Measurements from ENCODE around the gene OR2W1. TPM values are rescaled to one million over a fixed set of nuclear protein-coding genes. Genes with fewer than 3 reads are reported as not detected.

The OR2W1 gene
- polyA plus RNA-seq, 1 of the 3 experiments (the other 2 are of a cell fraction) = not detected

DNA sequence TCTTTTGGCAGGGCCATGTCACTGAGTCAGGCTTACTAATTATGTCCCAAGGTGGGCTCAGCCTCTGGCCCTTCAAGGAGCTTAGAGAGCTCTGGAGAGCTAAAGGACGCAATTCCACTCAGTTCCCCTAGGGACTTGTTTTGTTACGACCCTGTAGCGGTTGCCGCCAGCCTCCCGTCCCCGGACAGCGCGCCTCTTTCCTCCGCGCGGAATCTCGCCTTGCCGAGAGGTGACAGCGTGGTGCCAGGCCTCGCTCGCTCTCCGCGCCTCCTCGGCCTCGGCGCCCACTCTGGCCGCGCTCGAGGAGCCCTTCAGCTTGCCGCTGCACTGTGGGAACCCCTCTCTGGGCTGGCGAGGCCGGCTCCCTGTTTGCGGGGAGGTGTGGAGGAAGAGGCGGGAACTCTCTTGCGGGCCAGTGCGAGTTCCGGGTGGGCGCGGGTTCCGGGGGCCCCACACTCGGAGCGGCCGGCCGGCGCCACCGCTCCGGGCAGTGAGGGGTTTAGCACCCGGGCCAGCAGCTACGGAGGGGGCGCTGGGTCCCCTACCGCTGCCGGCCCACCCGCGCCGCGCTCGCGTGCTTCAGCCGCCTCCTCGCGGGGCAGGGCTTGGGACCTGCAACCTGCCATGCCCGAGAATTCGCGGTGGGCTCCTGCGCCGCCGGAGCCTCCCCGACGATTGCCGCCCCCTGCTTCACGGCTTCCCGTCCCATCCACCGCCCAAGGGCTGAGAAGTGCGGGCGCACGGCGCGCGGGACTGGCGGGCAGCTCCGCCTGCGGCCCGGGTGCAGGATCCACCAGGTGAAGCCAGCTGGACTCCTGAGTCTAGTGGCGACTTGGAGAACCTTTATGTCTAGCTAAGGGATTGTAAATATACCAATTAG, 30.0 kb downstream of the OR2W1 start:
- ChIA-PET POLR2A (no interaction called here), CTCF (interaction anchor here (0.7 to 3.0 kb wide), 8 partner anchors 15 to 340 kb away, joined by 3 to 32 read pairs (median 8); no protein-coding TSS in a partner anchor)
- DNase-seq = no peak

More for the DNA sequence above, 30.0 kb downstream of the OR2W1 start:
- no peak overlapping the region for H2AFZ ChIP-seq (ENCODE audit: low read depth)
- peaks cover 0 to 10% of the 10 kb centered on the region in 2 experiments; a peak in 2 of 4 replicates for H3K4me1 ChIP-seq (ENCODE audit: control insufficient read depth in 1 of 2, insufficient read depth in 2 of 2, low read depth in 1 of 2, low read length in 1 of 2)
- no peak overlapping the region for H3K4me2 ChIP-seq
- 84% methylated on average over 48 of the region's 79 CpGs for WGBS (ENCODE audit: low lambda C conversion rate)
- TF ChIP-seq, protein P1, sequence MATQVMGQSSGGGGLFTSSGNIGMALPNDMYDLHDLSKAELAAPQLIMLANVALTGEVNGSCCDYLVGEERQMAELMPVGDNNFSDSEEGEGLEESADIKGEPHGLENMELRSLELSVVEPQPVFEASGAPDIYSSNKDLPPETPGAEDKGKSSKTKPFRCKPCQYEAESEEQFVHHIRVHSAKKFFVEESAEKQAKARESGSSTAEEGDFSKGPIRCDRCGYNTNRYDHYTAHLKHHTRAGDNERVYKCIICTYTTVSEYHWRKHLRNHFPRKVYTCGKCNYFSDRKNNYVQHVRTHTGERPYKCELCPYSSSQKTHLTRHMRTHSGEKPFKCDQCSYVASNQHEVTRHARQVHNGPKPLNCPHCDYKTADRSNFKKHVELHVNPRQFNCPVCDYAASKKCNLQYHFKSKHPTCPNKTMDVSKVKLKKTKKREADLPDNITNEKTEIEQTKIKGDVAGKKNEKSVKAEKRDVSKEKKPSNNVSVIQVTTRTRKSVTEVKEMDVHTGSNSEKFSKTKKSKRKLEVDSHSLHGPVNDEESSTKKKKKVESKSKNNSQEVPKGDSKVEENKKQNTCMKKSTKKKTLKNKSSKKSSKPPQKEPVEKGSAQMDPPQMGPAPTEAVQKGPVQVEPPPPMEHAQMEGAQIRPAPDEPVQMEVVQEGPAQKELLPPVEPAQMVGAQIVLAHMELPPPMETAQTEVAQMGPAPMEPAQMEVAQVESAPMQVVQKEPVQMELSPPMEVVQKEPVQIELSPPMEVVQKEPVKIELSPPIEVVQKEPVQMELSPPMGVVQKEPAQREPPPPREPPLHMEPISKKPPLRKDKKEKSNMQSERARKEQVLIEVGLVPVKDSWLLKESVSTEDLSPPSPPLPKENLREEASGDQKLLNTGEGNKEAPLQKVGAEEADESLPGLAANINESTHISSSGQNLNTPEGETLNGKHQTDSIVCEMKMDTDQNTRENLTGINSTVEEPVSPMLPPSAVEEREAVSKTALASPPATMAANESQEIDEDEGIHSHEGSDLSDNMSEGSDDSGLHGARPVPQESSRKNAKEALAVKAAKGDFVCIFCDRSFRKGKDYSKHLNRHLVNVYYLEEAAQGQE (IDR thresholded peaks at IDR 0.05; ENCODE audit: low read depth, low read length) = no peak
- TF ChIP-seq MEF2A (IDR thresholded peaks at IDR 0.05; ENCODE audit: borderline replicate concordance, low read depth) (no peak), JUND (IDR thresholded peaks at IDR 0.05) (no peak), EP300 (IDR thresholded peaks at IDR 0.05; ENCODE audit: borderline replicate concordance in 1 of 2, low read depth in 1 of 2, low read length in 1 of 2) (no peak), RFX5 (IDR thresholded peaks at IDR 0.05; ENCODE audit: low read length) (no peak), FOXJ3 (CRISPR knock-in tag; IDR thresholded peaks at IDR 0.05) (no peak), RAD21 (IDR thresholded peaks at IDR 0.05; ENCODE audit: low read length) (no peak), EZH2phosphoT487 (IDR thresholded peaks at IDR 0.05; ENCODE audit: borderline replicate concordance, low read depth) (no peak), TEAD4 (IDR thresholded peaks at IDR 0.05; ENCODE audit: borderline replicate concordance, insufficient read depth) (no peak)
- TF ChIP-seq, protein P2, sequence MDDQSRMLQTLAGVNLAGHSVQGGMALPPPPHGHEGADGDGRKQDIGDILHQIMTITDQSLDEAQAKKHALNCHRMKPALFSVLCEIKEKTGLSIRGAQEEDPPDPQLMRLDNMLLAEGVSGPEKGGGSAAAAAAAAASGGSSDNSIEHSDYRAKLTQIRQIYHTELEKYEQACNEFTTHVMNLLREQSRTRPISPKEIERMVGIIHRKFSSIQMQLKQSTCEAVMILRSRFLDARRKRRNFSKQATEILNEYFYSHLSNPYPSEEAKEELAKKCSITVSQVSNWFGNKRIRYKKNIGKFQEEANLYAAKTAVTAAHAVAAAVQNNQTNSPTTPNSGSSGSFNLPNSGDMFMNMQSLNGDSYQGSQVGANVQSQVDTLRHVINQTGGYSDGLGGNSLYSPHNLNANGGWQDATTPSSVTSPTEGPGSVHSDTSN (IDR thresholded peaks at IDR 0.05) = no peak
- TF ChIP-seq, protein P3, sequence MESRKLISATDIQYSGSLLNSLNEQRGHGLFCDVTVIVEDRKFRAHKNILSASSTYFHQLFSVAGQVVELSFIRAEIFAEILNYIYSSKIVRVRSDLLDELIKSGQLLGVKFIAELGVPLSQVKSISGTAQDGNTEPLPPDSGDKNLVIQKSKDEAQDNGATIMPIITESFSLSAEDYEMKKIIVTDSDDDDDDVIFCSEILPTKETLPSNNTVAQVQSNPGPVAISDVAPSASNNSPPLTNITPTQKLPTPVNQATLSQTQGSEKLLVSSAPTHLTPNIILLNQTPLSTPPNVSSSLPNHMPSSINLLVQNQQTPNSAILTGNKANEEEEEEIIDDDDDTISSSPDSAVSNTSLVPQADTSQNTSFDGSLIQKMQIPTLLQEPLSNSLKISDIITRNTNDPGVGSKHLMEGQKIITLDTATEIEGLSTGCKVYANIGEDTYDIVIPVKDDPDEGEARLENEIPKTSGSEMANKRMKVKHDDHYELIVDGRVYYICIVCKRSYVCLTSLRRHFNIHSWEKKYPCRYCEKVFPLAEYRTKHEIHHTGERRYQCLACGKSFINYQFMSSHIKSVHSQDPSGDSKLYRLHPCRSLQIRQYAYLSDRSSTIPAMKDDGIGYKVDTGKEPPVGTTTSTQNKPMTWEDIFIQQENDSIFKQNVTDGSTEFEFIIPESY (IDR thresholded peaks at IDR 0.05; ENCODE audit: borderline replicate concordance, low read depth) = no peak
- H4K20me1 ChIP-seq (ENCODE audit: insufficient read depth) = no peaks in the 10 kb centered on the region
- no peak overlapping the region for H3K4me3 ChIP-seq (ENCODE audit: low read depth in 2 of 2, low read length in 1 of 2)
- H3K36me3 ChIP-seq (replicated peaks in 1 of 2; ENCODE audit: control insufficient read depth in 1 of 2, insufficient read depth in 2 of 2, low read length in 1 of 2) = no peaks in the 10 kb centered on the region
- no peaks in the 10 kb centered on the region for H3K79me2 ChIP-seq (ENCODE audit: insufficient read depth)
- peaks cover 3% of the 10 kb centered on the region for H3F3A ChIP-seq (replicated peaks; ENCODE audit: insufficient read depth)
- no peaks in the 10 kb centered on the region for H3K9me3 ChIP-seq
- H3K9me2 ChIP-seq = 0 out of 2 replicates have a peak, but pooled peaks cover 3% of the 10 kb centered on the region
- H3K27me3 ChIP-seq (ENCODE audit: insufficient read depth) = no peaks in the 10 kb centered on the region; the same call in 1 of the 2 replicates
- no peak overlapping the region for H3K27ac ChIP-seq (ENCODE audit: low read depth in 2 of 2, low read length in 1 of 2)
- no peak overlapping the region for H3K9ac ChIP-seq
